Measurements from ENCODE around the gene ID4.

DNA sequence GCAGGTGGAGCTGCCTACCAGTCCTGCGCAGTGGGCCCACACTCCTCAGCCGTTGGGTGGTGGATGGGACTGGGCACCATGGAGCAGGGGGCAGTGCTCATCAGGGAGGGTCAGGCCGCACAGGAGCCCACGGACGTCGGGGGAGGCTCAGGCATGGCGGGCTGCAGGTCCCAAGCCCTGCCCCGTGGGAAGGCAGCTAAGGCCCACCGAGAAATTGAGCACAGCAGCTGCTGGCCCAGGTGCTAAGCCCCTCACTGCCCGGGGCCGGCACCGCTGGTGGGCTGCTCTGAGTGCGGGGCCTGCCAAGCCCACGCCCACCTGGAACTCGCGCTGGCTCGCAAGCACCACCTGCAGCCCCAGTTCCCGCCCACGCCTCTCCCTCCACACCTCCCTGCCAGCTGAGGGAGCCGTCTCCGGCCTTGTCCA, 30.2 kb upstream of the ID4 start:
- TF ChIP-seq, protein P1, sequence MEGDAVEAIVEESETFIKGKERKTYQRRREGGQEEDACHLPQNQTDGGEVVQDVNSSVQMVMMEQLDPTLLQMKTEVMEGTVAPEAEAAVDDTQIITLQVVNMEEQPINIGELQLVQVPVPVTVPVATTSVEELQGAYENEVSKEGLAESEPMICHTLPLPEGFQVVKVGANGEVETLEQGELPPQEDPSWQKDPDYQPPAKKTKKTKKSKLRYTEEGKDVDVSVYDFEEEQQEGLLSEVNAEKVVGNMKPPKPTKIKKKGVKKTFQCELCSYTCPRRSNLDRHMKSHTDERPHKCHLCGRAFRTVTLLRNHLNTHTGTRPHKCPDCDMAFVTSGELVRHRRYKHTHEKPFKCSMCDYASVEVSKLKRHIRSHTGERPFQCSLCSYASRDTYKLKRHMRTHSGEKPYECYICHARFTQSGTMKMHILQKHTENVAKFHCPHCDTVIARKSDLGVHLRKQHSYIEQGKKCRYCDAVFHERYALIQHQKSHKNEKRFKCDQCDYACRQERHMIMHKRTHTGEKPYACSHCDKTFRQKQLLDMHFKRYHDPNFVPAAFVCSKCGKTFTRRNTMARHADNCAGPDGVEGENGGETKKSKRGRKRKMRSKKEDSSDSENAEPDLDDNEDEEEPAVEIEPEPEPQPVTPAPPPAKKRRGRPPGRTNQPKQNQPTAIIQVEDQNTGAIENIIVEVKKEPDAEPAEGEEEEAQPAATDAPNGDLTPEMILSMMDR (IDR thresholded peaks at IDR 0.05; ENCODE audit: low read depth, low read length, poor library complexity, severe bottlenecking) = no peak
- no peak for TF ChIP-seq EZH2phosphoT487 (IDR thresholded peaks at IDR 0.05; ENCODE audit: borderline replicate concordance, low read length)
